OCI-LY1 (cell line): Measurements from ENCODE around the gene EEFSEC.

Experiments
- H2AFZ ChIP-seq: fragments of 200-600 bp; sonication (generic), shearing (Covaris generic); 2 replicates; pipeline ENCODE4 v1.6.0; 2014; ENCODE audit warnings: antibody characterized with exemption, mild to moderate bottlenecking, low read length
- H3F3A ChIP-seq: fragments of 200-600 bp; sonication (generic), shearing (Covaris generic); 2 replicates; pipeline ENCODE4 v1.6.0; 2014; ENCODE audit warnings: mild to moderate bottlenecking, antibody characterized with exemption, low read length, moderate library complexity; ENCODE audit not compliant: insufficient read depth
- H3K27ac ChIP-seq: fragments of 200-600 bp; sonication (generic); 2 replicates; pipeline ENCODE4 v1.5.1; 2014; ENCODE audit warnings: low read length, mixed run types, mild to moderate bottlenecking, low read depth; ENCODE audit not compliant: poor library complexity, severe bottlenecking
- H3K27me3 ChIP-seq: fragments of 200-600 bp; sonication (generic); 2 replicates; pipeline ENCODE4 v1.6.0; 2014; ENCODE audit warnings: antibody characterized with exemption, mild to moderate bottlenecking, low read length, moderate library complexity; ENCODE audit not compliant: insufficient read depth
- H3K36me3 ChIP-seq: fragments of 200-600 bp; sonication (generic); 2 replicates; pipeline ENCODE4 v1.6.1; 2014; ENCODE audit warnings: mild to moderate bottlenecking, antibody characterized with exemption, low read length, moderate library complexity, mixed read lengths; ENCODE audit not compliant: insufficient read depth
- H3K4me1 ChIP-seq: fragments of 200-600 bp; sonication (generic); 2 replicates; pipeline ENCODE4 v1.5.1; 2014; ENCODE audit warnings: mild to moderate bottlenecking, low read length, moderate library complexity; ENCODE audit not compliant: insufficient read depth, severe bottlenecking
- H3K4me2 ChIP-seq: fragments of 200-600 bp; sonication (generic), shearing (Covaris generic); 2 replicates; pipeline ENCODE4 v1.6.1; 2014; ENCODE audit warnings: low read length
- H3K4me3 ChIP-seq: fragments of 200-600 bp; sonication (generic); 2 replicates; pipeline ENCODE4 v1.5.1; 2014; ENCODE audit warnings: low read length, low read depth, mild to moderate bottlenecking, mixed read lengths; ENCODE audit not compliant: poor library complexity, severe bottlenecking
- H3K79me2 ChIP-seq: fragments of 200-600 bp; shearing (Covaris generic); 2 replicates; pipeline ENCODE4 v1.6.1; 2016; ENCODE audit warnings: mixed run types, low read length, mixed read lengths; ENCODE audit not compliant: insufficient read depth
- H3K9ac ChIP-seq: fragments of 200-600 bp; sonication (generic), shearing (Covaris generic); 2 replicates; pipeline ENCODE4 v1.6.1; 2014; ENCODE audit warnings: mild to moderate bottlenecking, low read length, mixed read lengths
- H3K9me2 ChIP-seq: fragments of 200-600 bp; sonication (generic), shearing (Covaris generic); 2 replicates; pipeline ENCODE4 v1.6.1; 2014; ENCODE audit warnings: low read depth, mild to moderate bottlenecking, low read length, mixed read lengths
- H3K9me3 ChIP-seq: fragments of 200-600 bp; shearing (Covaris generic); 2 replicates; pipeline ENCODE4 v1.6.1; 2014; ENCODE audit warnings: low read length, mixed read lengths
- H4K20me1 ChIP-seq: fragments of 200-600 bp; sonication (generic), shearing (Covaris generic); 2 replicates; pipeline ENCODE4 v1.6.0; 2016; ENCODE audit warnings: mild to moderate bottlenecking, low read length; ENCODE audit not compliant: insufficient read depth
- CTCF ChIP-seq: fragments of 200-600 bp; sonication (generic), shearing (Covaris generic); IDR thresholded peaks from 2 replicates; pipeline ENCODE4 v1.5.1; 2017; ENCODE audit warnings: mild to moderate bottlenecking, antibody characterized with exemption, low read length, moderate library complexity, mixed read lengths
- EZH2 ChIP-seq: fragments of 200-600 bp; sonication (generic), shearing (Covaris generic); IDR thresholded peaks from 2 replicates; pipeline ENCODE4 v1.8.0; 2017; ENCODE audit warnings: borderline replicate concordance, mixed run types, mild to moderate bottlenecking, antibody characterized with exemption, low read length, moderate library complexity, mixed read lengths

The EEFSEC gene

GRCh38 chr3:128337305-128337704 is 184.0 kb downstream of the EEFSEC start:
- Histone ChIP-seq H3K4me1 (no peaks in the 10 kb centered on the region), H3K27me3 (no peaks in the 10 kb centered on the region), H3K4me3 (no peak overlapping the region), H3K27ac (no peak overlapping the region), H3K4me2 (no peak overlapping the region), H3K9ac (no peak overlapping the region), H2AFZ (no peak overlapping the region), H3K79me2 (no peaks in the 10 kb centered on the region), H3K9me2 (no peaks in the 10 kb centered on the region), H4K20me1 (no peaks in the 10 kb centered on the region), H3K36me3 (no peaks in the 10 kb centered on the region), H3F3A (no peaks in the 10 kb centered on the region), H3K9me3 (no peaks in the 10 kb centered on the region)
- TF ChIP-seq EZH2, result no peak

- Histone ChIP-seq H2AFZ (no peak overlapping the region), H3K9ac (no peak overlapping the region), H3K9me2 (no peaks in the 10 kb centered on the region), H3K36me3 (no peaks in the 10 kb centered on the region), H3K9me3 (no peaks in the 10 kb centered on the region), H4K20me1 (no peaks in the 10 kb centered on the region), H3K27me3 (no peaks in the 10 kb centered on the region), H3K4me2 (no peak overlapping the region), H3K79me2 (no peaks in the 10 kb centered on the region), H3K27ac (no peak overlapping the region), H3K4me3 (no peak overlapping the region), H3F3A (no peaks in the 10 kb centered on the region), H3K4me1 (no peaks in the 10 kb centered on the region)
- TF ChIP-seq EZH2 (no peak), CTCF (no peak)
These were observed 185.5 kb downstream of the EEFSEC start for GRCh38 chr3:128338536-128339330.

- Histone ChIP-seq H2AFZ (no peak overlapping the region), H3K4me3 (no peak overlapping the region), H3K9ac (no peak overlapping the region), H4K20me1 (no peaks in the 10 kb centered on the region), H3K27ac (no peak overlapping the region), H3K79me2 (no peaks in the 10 kb centered on the region), H3K36me3 (no peaks in the 10 kb centered on the region), H3K4me1 (no peaks in the 10 kb centered on the region), H3K27me3 (no peaks in the 10 kb centered on the region), H3F3A (no peaks in the 10 kb centered on the region), H3K9me2 (no peaks in the 10 kb centered on the region), H3K9me3 (no peaks in the 10 kb centered on the region), H3K4me2 (no peak overlapping the region)
- no peak for TF ChIP-seq CTCF
- TF ChIP-seq EZH2, result no peak
These were observed 186.3 kb downstream of the EEFSEC start for GRCh38 chr3:128339491-128340012.
